Brain microvascular endothelial cell (primary cell): Measurements from ENCODE around the gene SNAPIN.

Source experiments
- DNase-seq: peaks from one replicate; pipeline ENCODE4 v3.0.0-alpha.2; 2020
- H3K27ac ChIP-seq: fragments of 250-450 bp; sonication (Bioruptor Pico); 2 replicates; pipeline ENCODE4 v1.5.1; 2020; ENCODE audit warnings: mild to moderate bottlenecking, moderate library complexity
- H3K27me3 ChIP-seq: fragments of 250-450 bp; sonication (Bioruptor Pico); replicated peaks from 2 replicates; pipeline ENCODE4 v1.5.1; 2020; ENCODE audit warnings: mild to moderate bottlenecking
- H3K36me3 ChIP-seq: fragments of 250-450 bp; sonication (Bioruptor Pico); replicated peaks from 2 replicates; pipeline ENCODE4 v1.5.1; 2020; ENCODE audit warnings: mild to moderate bottlenecking
- H3K4me3 ChIP-seq: 2 replicates; pipeline ENCODE4 v1.5.1; 2011; ENCODE audit warnings: low read depth, mild to moderate bottlenecking, control low read depth, low read length, moderate library complexity
- in situ Hi-C: cut with HindIII; loops from 2 replicates; pipeline ENCODE4 v1.10.0; 2017; ENCODE audit warnings: low sequenced_read_pairs, low pct_ligation_motif_present
- TF ChIP-seq, protein P1 (sequence below): IDR thresholded peaks from 2 replicates; pipeline ENCODE4 v1.5.1; 2011; ENCODE audit warnings: low read depth, mild to moderate bottlenecking, moderate library complexity, low read length, control low read depth, inconsistent platforms; ENCODE audit errors: missing control alignments

Gene SNAPIN

DNA sequence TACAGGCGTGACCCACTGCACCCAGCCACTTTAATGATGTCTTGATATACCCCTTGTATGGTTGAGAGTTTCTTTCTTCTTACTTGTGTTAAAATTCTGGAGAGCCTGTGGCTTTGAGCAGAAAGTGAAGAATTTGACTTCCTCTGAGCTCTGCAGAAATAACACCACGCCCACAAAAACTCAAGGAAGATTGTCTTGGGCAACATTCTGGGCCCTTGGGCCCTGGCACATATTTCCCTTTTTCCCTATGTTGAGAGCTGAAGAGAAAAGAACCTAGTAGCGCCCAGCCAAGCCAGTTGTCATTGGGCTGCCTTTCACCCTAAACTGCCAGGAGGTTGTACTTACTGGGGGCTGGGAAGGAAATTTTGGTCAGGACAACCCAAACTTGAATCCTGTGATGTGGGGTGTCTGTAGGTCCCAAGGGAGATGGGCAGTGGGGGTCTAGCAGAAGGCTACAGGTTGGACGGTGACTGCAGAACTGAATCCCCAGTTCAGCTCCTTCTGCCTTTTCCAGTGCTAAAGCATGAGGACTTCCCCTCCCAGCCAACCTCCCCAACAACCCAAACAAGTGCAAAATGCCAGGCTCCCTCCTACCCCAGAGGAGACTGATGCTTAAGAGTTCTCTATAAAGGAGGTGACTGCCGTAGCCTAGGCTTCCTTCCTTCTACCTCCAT, 11.7 kb upstream of the SNAPIN start:
- peaks cover 43% of the 10 kb centered on the region for H3K36me3 ChIP-seq
- H3K4me3 ChIP-seq: no peak overlapping the region
- no peak for DNase-seq
- H3K27ac ChIP-seq: no peak overlapping the region
- no peaks in the 10 kb centered on the region for H3K27me3 ChIP-seq
- TF ChIP-seq, protein P1, sequence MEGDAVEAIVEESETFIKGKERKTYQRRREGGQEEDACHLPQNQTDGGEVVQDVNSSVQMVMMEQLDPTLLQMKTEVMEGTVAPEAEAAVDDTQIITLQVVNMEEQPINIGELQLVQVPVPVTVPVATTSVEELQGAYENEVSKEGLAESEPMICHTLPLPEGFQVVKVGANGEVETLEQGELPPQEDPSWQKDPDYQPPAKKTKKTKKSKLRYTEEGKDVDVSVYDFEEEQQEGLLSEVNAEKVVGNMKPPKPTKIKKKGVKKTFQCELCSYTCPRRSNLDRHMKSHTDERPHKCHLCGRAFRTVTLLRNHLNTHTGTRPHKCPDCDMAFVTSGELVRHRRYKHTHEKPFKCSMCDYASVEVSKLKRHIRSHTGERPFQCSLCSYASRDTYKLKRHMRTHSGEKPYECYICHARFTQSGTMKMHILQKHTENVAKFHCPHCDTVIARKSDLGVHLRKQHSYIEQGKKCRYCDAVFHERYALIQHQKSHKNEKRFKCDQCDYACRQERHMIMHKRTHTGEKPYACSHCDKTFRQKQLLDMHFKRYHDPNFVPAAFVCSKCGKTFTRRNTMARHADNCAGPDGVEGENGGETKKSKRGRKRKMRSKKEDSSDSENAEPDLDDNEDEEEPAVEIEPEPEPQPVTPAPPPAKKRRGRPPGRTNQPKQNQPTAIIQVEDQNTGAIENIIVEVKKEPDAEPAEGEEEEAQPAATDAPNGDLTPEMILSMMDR: no peak
- in situ Hi-C loops: no loop called here

DNA sequence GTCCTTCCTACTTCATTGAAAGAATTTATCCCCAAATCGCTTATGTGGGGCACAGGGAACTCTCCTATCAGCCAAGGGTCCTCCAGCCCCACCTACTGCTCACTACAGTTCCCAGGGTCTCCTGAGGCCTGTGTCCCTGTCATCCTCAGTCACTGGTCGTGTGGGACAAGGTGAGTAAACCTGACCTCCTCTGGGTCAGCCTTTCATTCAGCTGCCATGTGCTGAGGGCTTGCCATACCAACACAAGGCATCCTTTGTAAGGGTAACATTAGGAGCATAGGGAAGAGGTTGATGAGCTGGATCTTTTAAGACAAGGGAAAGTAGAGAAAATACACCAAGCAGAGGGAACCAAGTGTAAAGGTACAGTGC, 11.2 kb upstream of the SNAPIN start:
- H3K36me3 ChIP-seq: peaks cover 38% of the 10 kb centered on the region
- H3K27me3 ChIP-seq: no peaks in the 10 kb centered on the region
- no peak for DNase-seq
- no peak overlapping the region for H3K4me3 ChIP-seq
- no peak overlapping the region for H3K27ac ChIP-seq
- in situ Hi-C loops: no loop called here
- TF ChIP-seq, protein P1: peak; percentile 6

DNA sequence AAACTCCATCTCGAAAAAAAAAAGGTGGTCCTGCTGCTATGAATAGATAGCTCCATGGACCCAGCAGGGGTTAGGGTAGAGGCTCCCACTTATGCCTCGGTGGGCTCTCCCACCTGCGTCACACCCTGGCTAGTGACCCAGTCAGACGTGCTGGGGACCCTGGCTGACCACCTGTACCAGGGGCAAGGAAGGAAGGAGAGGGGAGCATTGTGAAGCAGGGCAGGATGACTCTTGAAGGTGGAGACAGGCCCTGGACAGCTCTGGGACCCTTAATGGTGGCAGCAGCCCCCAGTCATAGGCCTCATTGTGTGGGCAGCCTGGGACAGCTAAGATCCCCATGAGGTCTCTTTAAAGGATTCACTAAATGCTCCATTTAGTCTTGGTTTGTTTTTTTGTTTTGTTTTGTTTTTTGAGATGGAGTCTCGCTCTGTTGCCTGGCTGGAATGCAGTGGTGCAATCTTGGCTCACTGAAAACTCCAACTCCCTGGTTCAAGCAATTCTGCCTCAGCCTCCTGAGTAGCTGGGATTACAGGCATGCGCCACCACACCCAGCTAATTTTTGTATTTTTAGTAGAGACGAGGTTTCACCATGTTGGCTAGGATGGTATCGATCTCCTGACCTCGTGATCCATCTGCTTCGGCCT, 10.4 kb upstream of the SNAPIN start:
- in situ Hi-C loops: no loop called here
- Histone ChIP-seq H3K27ac (no peak overlapping the region), H3K36me3 (peaks cover 30% of the 10 kb centered on the region), H3K4me3 (no peak overlapping the region), H3K27me3 (no peaks in the 10 kb centered on the region)
- no peak for DNase-seq
- TF ChIP-seq, protein P1: no peak

GRCh38 chr1:153649137-153649862, 9.2 kb upstream of the SNAPIN start:
- Histone ChIP-seq H3K27ac (no peak overlapping the region), H3K4me3 (no peak overlapping the region), H3K27me3 (no peaks in the 10 kb centered on the region), H3K36me3 (peaks cover 19% of the 10 kb centered on the region)
- in situ Hi-C loops: no loop called here
- DNase-seq: no peak
- TF ChIP-seq, protein P1: no peak

DNA sequence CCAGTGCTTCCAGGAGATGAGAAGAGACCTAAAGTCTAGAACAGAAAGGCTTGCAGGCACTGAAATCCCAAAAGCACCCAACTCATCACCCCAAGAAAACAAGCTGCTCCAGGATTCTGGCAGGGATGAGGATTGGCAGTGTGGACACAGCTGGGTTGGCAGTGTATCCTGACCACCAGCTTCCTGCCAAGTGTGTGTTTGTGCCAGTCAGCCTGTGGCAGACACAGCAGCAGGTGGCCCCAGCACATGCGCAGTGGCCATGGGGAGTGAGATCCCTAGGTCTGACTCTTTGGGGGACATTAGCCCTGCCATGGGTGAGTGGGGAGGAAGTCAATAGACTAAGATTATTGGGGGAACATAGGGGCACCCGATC, 8.7 kb upstream of the SNAPIN start:
- Histone ChIP-seq H3K27me3 (no peaks in the 10 kb centered on the region), H3K36me3 (peaks cover 17% of the 10 kb centered on the region), H3K4me3 (no peak overlapping the region), H3K27ac (no peak overlapping the region)
- in situ Hi-C loops: no loop called here
- no peak for DNase-seq
- TF ChIP-seq, protein P1: no peak
